Prostate gland (tissue), 2 donors: ENCODE data around the gene PCDHB10. TPM values are rescaled to one million over a fixed set of nuclear protein-coding genes. Genes with fewer than 3 reads are reported as not detected.
"Not testable (repeated sequence)": the region's sequence is repeated elsewhere in the genome, so short reads cannot be mapped to it uniquely, and the experiment has no call there.

Experiments
- DNase-seq: peaks from one replicate; pipeline ENCODE4 v3.0.0-alpha.2; 2019; ENCODE audit warnings: low spot score
- H3K27ac ChIP-seq, 2 donors: fragments of 200-600 bp; sonication (generic); 2 replicates each; pipeline ENCODE4 v1.5.1; 2017 to 2019
- H3K27me3 ChIP-seq: fragments of 200-600 bp; sonication (generic); replicated peaks from 2 replicates; pipeline ENCODE4 v1.5.1; 2019; ENCODE audit not compliant: insufficient read depth
- H3K36me3 ChIP-seq, 2 donors: fragments of 200-600 bp; sonication (generic); 1 replicate in 1 of 2; 2 replicates in 1 of 2; pipeline versions ENCODE4 v1.5.1 to v1.8.1; 2017 to 2019
- H3K4me1 ChIP-seq: fragments of 200-600 bp; sonication (generic); replicated peaks from 2 replicates; pipeline ENCODE4 v1.5.1; 2019
- H3K4me3 ChIP-seq, 2 donors: fragments of 200-600 bp; sonication (generic); 2 replicates each; pipeline ENCODE4 v1.5.1; 2017 to 2019
- H3K9me3 ChIP-seq: fragments of 200-600 bp; sonication (generic); 2 replicates; pipeline ENCODE4 v1.5.1; 2017
- CTCF ChIP-seq, 4 experiments: fragments of 200-600 bp in 2 of 4; fragments of 450-650 bp in 2 of 4; sonication (generic) in 2 of 4; IDR thresholded peaks; 1 replicate in 3 of 4; 2 replicates in 1 of 4; pipeline ENCODE4 v1.5.1; 2016 to 2019; ENCODE audit warnings: antibody characterized with exemption in 4 of 4, mild to moderate bottlenecking in 2 of 4, moderate library complexity in 2 of 4
- POLR2A ChIP-seq: fragments of 450-650 bp; IDR thresholded peaks from one replicate; pipeline ENCODE4 v1.6.1; 2016; ENCODE audit warnings: antibody characterized with exemption, mild to moderate bottlenecking
- POLR2AphosphoS5 ChIP-seq: sonication (generic); formaldehyde crosslinking; IDR thresholded peaks from one replicate; pipeline ENCODE4 v1.6.1; 2017; ENCODE audit warnings: antibody characterized with exemption
- WGBS: methylation state at CpG from one replicate; pipeline ENCODE4 v1.1.5; 2018; 5-methylcytosine and 5-hydroxymethylcytosine counted together
- intact Hi-C: fragments of 100-400 bp; cut with DNase I; formaldehyde crosslinking; loops from one replicate; pipeline ENCODE4 v1.14.2; 2022
- total RNA-seq, 2 donors: library from RNA; depleted of rRNA; stranded (reverse); fragments of >200 nt; gene quantifications; one replicate each; pipeline ENCODE4 v1.1.0, GENCODE V29; 2016

Gene PCDHB10
- total RNA-seq, 2 donors from 2014 or later = 0.96 to 3.5 TPM

- no peak overlapping the region for H3K27ac ChIP-seq
- no peaks in the 10 kb centered on the region for H3K36me3 ChIP-seq
- peaks cover 6% of the 10 kb centered on the region for H3K9me3 ChIP-seq
- no peak overlapping the region for H3K4me3 ChIP-seq
- no peaks in the 10 kb centered on the region for H3K4me1 ChIP-seq
- no peaks in the 10 kb centered on the region for H3K27me3 ChIP-seq
- DNase-seq = no peak
- intact Hi-C loops = no loop called here
- TF ChIP-seq CTCF (IDR thresholded peaks at IDR 0.05) (no peak), POLR2A (no peak), POLR2AphosphoS5 (no peak)
- 6% methylated on average over 15 of the region's 15 CpGs for WGBS
Observed at GRCh38 chr5:141234109-141234667, 42.0 kb downstream of the PCDHB10 start.

GRCh38 chr5:141235922-141236321 lies 43.8 kb downstream of the PCDHB10 start:
- WGBS = 22% methylated on average over 24 of the region's 40 CpGs
- H3K36me3 ChIP-seq, H3K4me3 ChIP-seq, DNase-seq, H3K9me3 ChIP-seq, intact Hi-C loops, H3K27ac ChIP-seq, H3K27me3 ChIP-seq, H3K4me1 ChIP-seq: not testable (repeated sequence)

- WGBS = 19% methylated on average over 29 of the region's 32 CpGs
- no peaks in the 10 kb centered on the region for H3K4me1 ChIP-seq
- H3K27ac ChIP-seq = no peak overlapping the region
- H3K36me3 ChIP-seq = no peaks in the 10 kb centered on the region
- TF ChIP-seq CTCF (IDR thresholded peaks at IDR 0.05) (no peak), POLR2A (no peak), POLR2AphosphoS5 (no peak)
- intact Hi-C loops = no loop called here
- H3K27me3 ChIP-seq = no peaks in the 10 kb centered on the region
- H3K9me3 ChIP-seq = peaks cover 9% of the 10 kb centered on the region
- DNase-seq = no peak
- H3K4me3 ChIP-seq = no peak overlapping the region
Observed at GRCh38 chr5:141236516-141237313, 44.6 kb downstream of the PCDHB10 start.

- H3K27ac ChIP-seq = no peak overlapping the region
- H3K9me3 ChIP-seq = peaks cover 9% of the 10 kb centered on the region
- no peaks in the 10 kb centered on the region for H3K4me1 ChIP-seq
- intact Hi-C loops = no loop called here
- DNase-seq = no peak
- TF ChIP-seq CTCF (IDR thresholded peaks at IDR 0.05) (no peak), POLR2A (no peak), POLR2AphosphoS5 (no peak)
- no peaks in the 10 kb centered on the region for H3K27me3 ChIP-seq
- WGBS = 32% methylated on average over 26 of the region's 43 CpGs
- no peak overlapping the region for H3K4me3 ChIP-seq
- H3K36me3 ChIP-seq = no peaks in the 10 kb centered on the region
Observed at GRCh38 chr5:141241496-141241895, 49.3 kb downstream of the PCDHB10 start.

Other genes with a start within 250 kb of the PCDHB10 start
- 10 to 100 TPM in 1 of 2 donors, 1 to 10 TPM in 1; 6.8 to 11.6 TPM for gene PCDHAC2, start 225.9 kb upstream of the PCDHB10 start, total RNA-seq
- gene PCDHB1, start 141.0 kb upstream of the PCDHB10 start, total RNA-seq = not detected
- gene PCDHB2, start 97.7 kb upstream of the PCDHB10 start, total RNA-seq = 10 to 100 TPM; 12.6 to 23.0 TPM
- 1 to 10 TPM; 2.5 to 6.5 TPM for gene PCDHB3, start 91.9 kb upstream of the PCDHB10 start, total RNA-seq
- gene PCDHB4, start 70.5 kb upstream of the PCDHB10 start, total RNA-seq = 1 to 10 TPM; 1.4 to 1.7 TPM
- 10 to 100 TPM in 1 of 2 donors, 1 to 10 TPM in 1; 5.3 to 11.3 TPM for gene PCDHB5, start 57.1 kb upstream of the PCDHB10 start, total RNA-seq
- 1 to 10 TPM in 1 of 2 donors, under 1 TPM in 1; 0.87 to 2.6 TPM for gene PCDHB6, start 42.3 kb upstream of the PCDHB10 start, total RNA-seq
- 1 to 10 TPM; 1.2 to 1.9 TPM for gene PCDHB7, start 19.7 kb upstream of the PCDHB10 start, total RNA-seq
- 1 to 10 TPM in 1 of 2 donors, under 1 TPM in 1; 0.23 to 2.6 TPM for gene PCDHB8, start 14.6 kb upstream of the PCDHB10 start, total RNA-seq
- gene PCDHB16, start 10.0 kb upstream of the PCDHB10 start, total RNA-seq = 1 to 10 TPM in 1 of 2 donors, under 1 TPM in 1; 0.18 to 4.4 TPM
- 1 to 10 TPM; 1.0 to 4.2 TPM for gene PCDHB9, start 5.2 kb upstream of the PCDHB10 start, total RNA-seq
- gene PCDHB11, start 7.3 kb downstream of the PCDHB10 start, total RNA-seq = 1 to 10 TPM in 1 of 2 donors, under 1 TPM in 1; 0.41 to 2.6 TPM
- gene PCDHB12, start 16.4 kb downstream of the PCDHB10 start, total RNA-seq = 1 to 10 TPM in 1 of 2 donors, under 1 TPM in 1; 0.32 to 4.3 TPM
- 1 to 10 TPM; 4.0 to 6.5 TPM for gene PCDHB13, start 21.6 kb downstream of the PCDHB10 start, total RNA-seq
- 1 to 10 TPM; 4.6 to 6.7 TPM for gene PCDHB14, start 31.0 kb downstream of the PCDHB10 start, total RNA-seq
- 10 to 100 TPM in 1 of 2 donors, under 1 TPM in 1; 0.82 to 12.4 TPM for gene PCDHB15, start 53.0 kb downstream of the PCDHB10 start, total RNA-seq
- gene SLC25A2, start 111.7 kb downstream of the PCDHB10 start, total RNA-seq = 1 to 10 TPM in 1 of 2 donors, under 1 TPM in 1; 0.23 to 4.4 TPM
- gene TAF7, start 128.4 kb downstream of the PCDHB10 start, total RNA-seq = 10 to 100 TPM; 59.3 to 85.9 TPM
- 1 to 10 TPM in 1 of 2 donors, under 1 TPM in 1; 0.64 to 4.8 TPM for gene PCDHGA1, start 138.2 kb downstream of the PCDHB10 start, total RNA-seq
- gene PCDHGA2, start 146.4 kb downstream of the PCDHB10 start, total RNA-seq = 10 to 100 TPM in 1 of 2 donors, 1 to 10 TPM in 1; 2.4 to 19.7 TPM
- 10 to 100 TPM in 1 of 2 donors, 1 to 10 TPM in 1; 1.3 to 18.2 TPM for gene PCDHGA3, start 151.5 kb downstream of the PCDHB10 start, total RNA-seq
- gene PCDHGB1, start 157.7 kb downstream of the PCDHB10 start, total RNA-seq = 1 to 10 TPM; 3.9 to 6.5 TPM
- gene PCDHGA4, start 162.7 kb downstream of the PCDHB10 start, total RNA-seq = 10 to 100 TPM in 1 of 2 donors, 1 to 10 TPM in 1; 2.5 to 10.5 TPM
- gene PCDHGB2, start 167.6 kb downstream of the PCDHB10 start, total RNA-seq = 10 to 100 TPM in 1 of 2 donors, 1 to 10 TPM in 1; 5.3 to 10.5 TPM
- 1 to 10 TPM; 4.1 to 4.8 TPM for gene PCDHGA5, start 171.8 kb downstream of the PCDHB10 start, total RNA-seq
- gene PCDHGB3, start 177.9 kb downstream of the PCDHB10 start, total RNA-seq = 1 to 10 TPM; 3.1 to 7.7 TPM
- 1 to 10 TPM; 2.0 to 8.4 TPM for gene PCDHGA6, start 181.5 kb downstream of the PCDHB10 start, total RNA-seq
- 1 to 10 TPM; 4.1 to 8.2 TPM for gene PCDHGA7, start 190.4 kb downstream of the PCDHB10 start, total RNA-seq
- 1 to 10 TPM; 6.7 to 9.9 TPM for gene PCDHGB4, start 195.3 kb downstream of the PCDHB10 start, total RNA-seq
- 1 to 10 TPM; 1.1 to 4.2 TPM for gene PCDHGA8, start 200.3 kb downstream of the PCDHB10 start, total RNA-seq
- 10 to 100 TPM in 1 of 2 donors, 1 to 10 TPM in 1; 7.9 to 24.5 TPM for gene PCDHGB5, start 205.6 kb downstream of the PCDHB10 start, total RNA-seq
- 1 to 10 TPM; 3.9 to 7.7 TPM for gene PCDHGA9, start 210.4 kb downstream of the PCDHB10 start, total RNA-seq
- gene PCDHGB6, start 215.7 kb downstream of the PCDHB10 start, total RNA-seq = 10 to 100 TPM in 1 of 2 donors, 1 to 10 TPM in 1; 5.2 to 11.0 TPM
- gene PCDHGA10, start 220.6 kb downstream of the PCDHB10 start, total RNA-seq = 10 to 100 TPM in 1 of 2 donors, 1 to 10 TPM in 1; 6.7 to 11.1 TPM
- 10 to 100 TPM in 1 of 2 donors, 1 to 10 TPM in 1; 7.0 to 14.6 TPM for gene PCDHGB7, start 225.3 kb downstream of the PCDHB10 start, total RNA-seq
- gene PCDHGA11, start 228.7 kb downstream of the PCDHB10 start, total RNA-seq = 1 to 10 TPM; 2.9 to 3.4 TPM
- 1 to 10 TPM; 3.8 to 6.8 TPM for gene PCDHGA12, start 238.2 kb downstream of the PCDHB10 start, total RNA-seq